Mucosa of descending colon (tissue), 3 donors: ENCODE data around the gene CNGA3. TPM values are rescaled to one million over a fixed set of nuclear protein-coding genes. Genes with fewer than 3 reads are reported as not detected.
A peak's percentile ranks its signal among the peaks of the same experiment; 100 is the strongest.

Experiments used
- ATAC-seq: fragments of 200-7000 bp; cut with Tn5 transposase; one replicate; pipeline ENCODE4 v1.9.1; 2020; ENCODE audit warnings: mild to moderate bottlenecking, moderate library complexity
- DNase-seq, 3 donors: peaks; one replicate each; pipeline ENCODE4 v3.0.0-alpha.2; 2020
- H3K36me3 ChIP-seq: fragments of 200-600 bp; one replicate; pipeline ENCODE4 v1.8.0; 2021; ENCODE audit warnings: low read depth, mild to moderate bottlenecking
- H3K4me1 ChIP-seq: fragments of 200-600 bp; one replicate; pipeline ENCODE4 v1.8.0; 2021; ENCODE audit warnings: low read depth, mild to moderate bottlenecking
- H3K4me3 ChIP-seq: fragments of 200-600 bp; one replicate; pipeline ENCODE4 v1.8.0; 2021; ENCODE audit warnings: mild to moderate bottlenecking
- H3K9me3 ChIP-seq: fragments of 200-600 bp; one replicate; pipeline ENCODE4 v1.8.0; 2021; ENCODE audit warnings: mild to moderate bottlenecking
- intact Hi-C, 2 donors: fragments of 100-400 bp; cut with DNase I in 1 of 2; cut with micrococcal nuclease in 1 of 2; formaldehyde crosslinking; loops; one replicate each; pipeline versions ENCODE4 v1.11.0 to v1.11.1; 2022; cut with DNase I, micrococcal nuclease
- total RNA-seq, 3 donors: library from RNA; stranded (reverse); fragmentation: NEBNext Ultra II Directional in 2 of 3; extraction: Animal tissue kit (Norgen Biotek cat#: 25700) in 2 of 3; gene quantifications; one replicate each; pipeline versions ENCODE4 v1.2.1 to v1.2.4, GENCODE V29; 2021 to 2023
- TF ChIP-seq, protein P1 (sequence below): fragments of 200-600 bp; IDR thresholded peaks from one replicate; pipeline ENCODE4 v1.8.0; 2022; ENCODE audit warnings: antibody characterized with exemption, mild to moderate bottlenecking
- donor health status: DM: no; HTN: no; CAD: no; lungs with moderate emphysema.
- donor health status: DM: no; HTN: no; CAD: no.
- donor health status: DM: no; HTN: yes; CAD: no.

Gene CNGA3
- total RNA-seq, 3 donors from 2014 or later: 0.20 to 3.4 (median 0.63) TPM

DNA sequence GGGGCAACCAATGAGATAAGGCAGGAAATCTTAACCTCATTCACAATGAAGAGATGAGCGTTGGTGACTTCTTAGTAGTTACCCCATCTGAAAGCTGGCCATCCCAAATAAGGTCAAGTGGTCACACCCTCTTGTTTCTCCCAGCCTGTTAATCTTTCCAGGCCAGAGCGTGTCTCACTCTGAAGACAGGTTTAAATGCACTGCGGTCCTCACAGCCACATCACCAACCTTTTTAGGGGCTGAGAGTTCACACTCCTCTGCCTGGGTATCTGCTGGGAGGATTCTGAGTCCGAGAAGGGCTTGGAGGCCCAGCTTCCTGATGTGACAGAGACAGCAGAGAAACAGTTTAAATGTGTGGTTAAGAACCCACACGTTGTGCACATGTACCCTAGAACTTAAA is 13.3 kb upstream of the CNGA3 start:
- TF ChIP-seq, protein P1, sequence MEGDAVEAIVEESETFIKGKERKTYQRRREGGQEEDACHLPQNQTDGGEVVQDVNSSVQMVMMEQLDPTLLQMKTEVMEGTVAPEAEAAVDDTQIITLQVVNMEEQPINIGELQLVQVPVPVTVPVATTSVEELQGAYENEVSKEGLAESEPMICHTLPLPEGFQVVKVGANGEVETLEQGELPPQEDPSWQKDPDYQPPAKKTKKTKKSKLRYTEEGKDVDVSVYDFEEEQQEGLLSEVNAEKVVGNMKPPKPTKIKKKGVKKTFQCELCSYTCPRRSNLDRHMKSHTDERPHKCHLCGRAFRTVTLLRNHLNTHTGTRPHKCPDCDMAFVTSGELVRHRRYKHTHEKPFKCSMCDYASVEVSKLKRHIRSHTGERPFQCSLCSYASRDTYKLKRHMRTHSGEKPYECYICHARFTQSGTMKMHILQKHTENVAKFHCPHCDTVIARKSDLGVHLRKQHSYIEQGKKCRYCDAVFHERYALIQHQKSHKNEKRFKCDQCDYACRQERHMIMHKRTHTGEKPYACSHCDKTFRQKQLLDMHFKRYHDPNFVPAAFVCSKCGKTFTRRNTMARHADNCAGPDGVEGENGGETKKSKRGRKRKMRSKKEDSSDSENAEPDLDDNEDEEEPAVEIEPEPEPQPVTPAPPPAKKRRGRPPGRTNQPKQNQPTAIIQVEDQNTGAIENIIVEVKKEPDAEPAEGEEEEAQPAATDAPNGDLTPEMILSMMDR: no peak
- Histone ChIP-seq H3K36me3 (no peaks in the 10 kb centered on the region), H3K9me3 (no peaks in the 10 kb centered on the region), H3K4me3 (no peak overlapping the region), H3K4me1 (no peaks in the 10 kb centered on the region)
- no peak for DNase-seq
- intact Hi-C loops: no loop called here
- ATAC-seq: no peak

GRCh38 chr2:98333922-98334321 is 12.3 kb upstream of the CNGA3 start:
- no peaks in the 10 kb centered on the region for H3K4me1 ChIP-seq
- no peaks in the 10 kb centered on the region for H3K36me3 ChIP-seq
- no peak overlapping the region for H3K4me3 ChIP-seq
- intact Hi-C loops: no loop called here
- TF ChIP-seq, protein P1: no peak
- DNase-seq: no peak
- H3K9me3 ChIP-seq: peaks cover 3% of the 10 kb centered on the region
- no peak for ATAC-seq

DNA sequence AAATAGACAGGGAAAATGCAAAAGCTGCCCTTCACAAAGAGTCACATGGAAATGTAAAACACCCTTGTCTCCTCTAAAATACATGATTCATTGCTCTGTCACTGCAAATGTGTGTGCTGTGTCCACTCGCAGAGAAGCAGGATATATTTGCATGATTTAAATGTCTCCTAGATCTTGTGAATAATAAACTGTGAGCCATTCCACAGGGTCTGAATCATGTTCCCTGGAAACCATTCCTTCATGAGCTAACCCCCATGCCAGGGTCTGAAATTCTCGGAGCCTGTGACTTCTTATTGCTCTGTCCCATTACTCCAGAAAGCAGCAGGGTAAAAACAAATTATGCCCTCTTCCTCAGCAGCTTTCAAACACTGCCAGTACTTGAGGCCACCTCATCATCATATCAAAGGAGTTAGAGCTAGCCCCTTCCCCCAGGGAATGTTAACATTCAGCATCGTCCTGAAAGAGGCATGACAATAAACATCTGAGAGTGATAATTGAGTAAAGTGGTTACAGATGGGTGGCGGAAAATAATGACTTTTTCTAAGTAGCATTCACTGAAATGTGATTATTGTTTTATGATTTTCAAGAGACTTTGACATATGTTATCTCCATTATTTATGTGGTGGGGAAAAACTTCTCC is 11.7 kb upstream of the CNGA3 start:
- no peaks in the 10 kb centered on the region for H3K36me3 ChIP-seq
- intact Hi-C loops: no loop called here
- ATAC-seq (peak; percentile 27), DNase-seq (no peak)
- H3K9me3 ChIP-seq: peaks cover 3% of the 10 kb centered on the region
- TF ChIP-seq, protein P1: no peak
- H3K4me3 ChIP-seq: no peak overlapping the region
- no peaks in the 10 kb centered on the region for H3K4me1 ChIP-seq

GRCh38 chr2:98335271-98335670 is 11.0 kb upstream of the CNGA3 start:
- Histone ChIP-seq H3K4me1 (no peaks in the 10 kb centered on the region), H3K9me3 (peaks cover 3% of the 10 kb centered on the region), H3K4me3 (no peak overlapping the region), H3K36me3 (no peaks in the 10 kb centered on the region)
- intact Hi-C loops: no loop called here
- DNase-seq (no peak), ATAC-seq (no peak)
- TF ChIP-seq, protein P1: no peak

GRCh38 chr2:98341241-98341640 is 5.0 kb upstream of the CNGA3 start:
- intact Hi-C loops: no loop called here
- DNase-seq (no peak), ATAC-seq (no peak)
- Histone ChIP-seq H3K9me3 (peaks cover 3% of the 10 kb centered on the region), H3K4me1 (peaks cover 2% of the 10 kb centered on the region), H3K4me3 (no peak overlapping the region), H3K36me3 (no peaks in the 10 kb centered on the region)
- TF ChIP-seq, protein P1: no peak

GRCh38 chr2:98343285-98343684 is 3.0 kb upstream of the CNGA3 start:
- DNase-seq: peak in 1 of 3 donors; percentile 9
- Histone ChIP-seq H3K4me1 (peaks cover 10% of the 10 kb centered on the region), H3K4me3 (no peak overlapping the region), H3K9me3 (peaks cover under 1% of the 10 kb centered on the region), H3K36me3 (no peaks in the 10 kb centered on the region)
- TF ChIP-seq, protein P1: no peak
- intact Hi-C loops: no loop called here
- ATAC-seq: peak; percentile 42
